Stomach (tissue), 4 donors: ENCODE results near the gene ZFAND4.

Source experiments
- POLR2A ChIP-seq, 4 donors: fragments of 450-650 bp; IDR thresholded peaks; one replicate each; pipeline ENCODE4 v1.6.1; 2016; ENCODE audit warnings: antibody characterized with exemption in 4 of 4, control low read depth in 2 of 4, mild to moderate bottlenecking in 1 of 4, moderate library complexity in 1 of 4
- POLR2AphosphoS5 ChIP-seq, 3 donors: sonication (generic); formaldehyde crosslinking; IDR thresholded peaks; one replicate each; pipeline ENCODE4 v1.6.1; 2016; ENCODE audit warnings: antibody characterized with exemption in 3 of 3

- TF ChIP-seq POLR2AphosphoS5 (IDR thresholded peaks at IDR 0.05) (no peak), POLR2A (IDR thresholded peaks at IDR 0.05) (no peak)
Measured at GRCh38 chr10:45585131-45585530, 87.4 kb downstream of the ZFAND4 start.
